Gastrocnemius medialis (tissue), 4 donors: ENCODE results near the gene NOXO1. TPM values are rescaled to one million over a fixed set of nuclear protein-coding genes. Genes with fewer than 3 reads are reported as not detected.

ENCODE experiments used
- ATAC-seq, 2 donors: fragments of 150-250 bp; one replicate each; pipeline ENCODE4 v1.9.1; 2016
- DNase-seq, 2 donors: peaks; one replicate each; pipeline ENCODE4 v3.0.0-alpha.2; 2019
- H3K27ac ChIP-seq, 4 donors: fragments of 200-600 bp; sonication (generic); 1 replicate in 1 of 4; 2 replicates in 3 of 4; pipeline ENCODE4 v1.5.1; 2016 to 2018; ENCODE audit warnings: mild to moderate bottlenecking in 2 of 4, moderate library complexity in 1 of 4
- H3K27me3 ChIP-seq, 3 donors: fragments of 200-600 bp; sonication (generic) in 2 of 3; 1 replicate in 1 of 3; 2 replicates in 2 of 3; pipeline versions ENCODE4 v1.5.1 to v1.6.0; 2016 to 2019; ENCODE audit warnings: mild to moderate bottlenecking in 1 of 3, moderate library complexity in 1 of 3
- H3K36me3 ChIP-seq, 2 donors: fragments of 200-600 bp; sonication (generic) in 1 of 2; one replicate each; pipeline ENCODE4 v1.5.1; 2017 to 2018
- H3K4me1 ChIP-seq, 2 donors: fragments of 200-600 bp; sonication (generic) in 1 of 2; one replicate each; pipeline ENCODE4 v1.5.1; 2016 to 2017; ENCODE audit warnings: mild to moderate bottlenecking in 2 of 2
- H3K4me3 ChIP-seq, 4 donors: fragments of 200-600 bp; sonication (generic) in 3 of 4; 1 replicate in 1 of 4; 2 replicates in 3 of 4; pipeline ENCODE4 v1.5.1; 2016 to 2019; ENCODE audit warnings: mild to moderate bottlenecking in 2 of 4
- H3K9me3 ChIP-seq, 3 donors: fragments of 200-600 bp; sonication (generic) in 2 of 3; 1 replicate in 1 of 3; 2 replicates in 2 of 3; pipeline ENCODE4 v1.5.1; 2016 to 2019
- CTCF ChIP-seq, 5 experiments: fragments of 450-650 bp in 3 of 5; fragments of 200-600 bp in 2 of 5; sonication (generic) in 2 of 5; IDR thresholded peaks in 4 of 5; conservative IDR thresholded peaks in 1 of 5; 1 replicate in 4 of 5; 2 replicates in 1 of 5; pipeline ENCODE4 v1.5.1; 2016 to 2019; ENCODE audit warnings: antibody characterized with exemption in 5 of 5, mild to moderate bottlenecking in 3 of 5, moderate library complexity in 3 of 5
- POLR2A ChIP-seq, 2 donors: fragments of 450-650 bp; IDR thresholded peaks; one replicate each; pipeline ENCODE4 v1.6.1; 2017; ENCODE audit warnings: antibody characterized with exemption in 2 of 2, mild to moderate bottlenecking in 2 of 2, moderate library complexity in 2 of 2
- in situ Hi-C, 4 donors: fragments of 200-750 bp; cut with MboI; loops; one replicate each; pipeline versions ENCODE4 v1.15.0 to v1.8.0; 2017; ENCODE audit warnings: low sequenced_read_pairs in 4 of 4
- intact Hi-C: fragments of 100-400 bp; cut with DNase I; formaldehyde crosslinking; loops from one replicate; pipeline ENCODE4 v1.15.1; 2023; ENCODE audit warnings: low total_unique reads
- total RNA-seq, 4 donors: library from RNA; depleted of rRNA; stranded (reverse); fragments of >200 nt; gene quantifications; one replicate each; pipeline versions ENCODE4 v1.1.0 to v1.2.3, GENCODE V29; 2016

Gene NOXO1
- total RNA-seq, 4 donors from 2014 or later: 0.33 to 0.46 TPM; not detected in 2

- no peak overlapping the region for H3K4me3 ChIP-seq
- DNase-seq (no peak), ATAC-seq (no peak)
- H3K27ac ChIP-seq: peak overlapping the region in 1 of 4 donors; percentile 8
- peaks cover 0 to 13% of the 10 kb centered on the region in 2 donors for H3K4me1 ChIP-seq
- intact Hi-C loops (no loop called here), in situ Hi-C loops (no loop called here)
- no peaks in the 10 kb centered on the region for H3K36me3 ChIP-seq
- H3K27me3 ChIP-seq: peaks cover 15 to 17% (median 16%) of the 10 kb centered on the region in 3 donors
- TF ChIP-seq POLR2A (IDR thresholded peaks at IDR 0.05) (no peak), CTCF (IDR thresholded peaks at IDR 0.05 in 4 of 5, conservative IDR thresholded peaks at IDR 0.05 in 1 of 5) (no peak)
- H3K9me3 ChIP-seq: no peaks in the 10 kb centered on the region
These were observed 44.0 kb upstream of the NOXO1 start for GRCh38 chr16:2025251-2025650.

- intact Hi-C loops: no loop called here
- ATAC-seq: no peak
- peaks cover 0 to 16% of the 10 kb centered on the region in 2 donors for H3K4me1 ChIP-seq
- in situ Hi-C loops: loop anchor here in 1 of 4 donors (5.0 kb wide), 1 partner anchor 118 kb away; no protein-coding TSS in a partner anchor
- H3K9me3 ChIP-seq: no peaks in the 10 kb centered on the region
- DNase-seq: no peak
- peak overlapping the region; percentile 2 to 63 (median 43) for H3K4me3 ChIP-seq
- TF ChIP-seq CTCF (IDR thresholded peaks at IDR 0.05 in 4 of 5, conservative IDR thresholded peaks at IDR 0.05 in 1 of 5) (no peak), POLR2A (IDR thresholded peaks at IDR 0.05) (no peak)
- no peaks in the 10 kb centered on the region for H3K36me3 ChIP-seq
- peak overlapping the region; percentile 54 to 80 (median 64) for H3K27ac ChIP-seq
- peaks cover 27 to 28% (median 27%) of the 10 kb centered on the region in 3 donors for H3K27me3 ChIP-seq
These were observed 42.8 kb upstream of the NOXO1 start for GRCh38 chr16:2024032-2024420.

DNA sequence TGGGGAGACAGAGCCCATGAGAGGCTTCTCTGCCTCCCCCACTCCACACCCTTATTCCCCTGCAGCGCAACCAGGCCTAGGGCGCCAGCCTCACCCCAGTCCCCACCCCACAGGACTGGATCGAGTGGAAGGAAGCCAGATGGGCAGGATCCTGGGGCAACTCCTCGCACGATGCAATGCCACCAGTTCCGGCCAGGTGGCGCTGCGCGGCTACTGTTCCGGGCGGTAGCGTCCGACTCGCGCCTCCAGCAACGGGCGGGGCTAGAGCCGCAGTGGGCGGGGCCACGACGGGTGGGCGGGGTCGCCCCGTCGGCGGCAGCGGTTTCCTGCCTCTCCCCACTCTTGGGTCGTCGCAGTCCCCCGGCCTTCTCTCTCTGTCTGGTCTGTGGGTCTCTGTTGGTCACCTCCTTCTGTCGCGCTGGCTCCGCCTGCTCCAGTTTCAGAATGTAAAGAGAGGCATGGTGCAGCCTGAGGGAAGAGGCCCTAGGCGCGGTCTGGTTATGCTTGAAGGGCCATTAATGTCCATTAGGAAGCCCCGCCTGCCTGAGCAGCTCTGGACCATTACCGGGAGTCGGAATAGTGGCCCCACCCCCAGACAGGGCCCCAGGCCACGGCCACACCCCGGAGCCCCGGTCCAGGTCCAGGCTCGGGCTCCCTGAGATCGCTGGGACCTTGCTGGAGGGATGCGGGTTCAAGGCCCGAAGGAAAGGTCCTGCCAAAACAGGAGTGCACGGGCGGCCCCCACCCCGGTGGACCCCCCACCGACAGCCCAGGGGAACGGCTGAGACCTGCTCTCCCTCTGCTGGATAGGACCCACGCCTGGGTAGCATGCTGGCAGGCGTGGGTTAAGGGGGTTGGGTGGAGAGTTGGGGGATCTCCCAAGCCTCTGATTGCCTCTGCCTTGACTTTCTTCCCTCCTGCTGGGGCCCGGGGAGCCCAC lies 42.1 kb upstream of the NOXO1 start:
- DNase-seq (peak; percentile 87 to 88), ATAC-seq (peak; percentile 80 to 83)
- intact Hi-C loops (loop anchor here (1.0 to 2.0 kb wide), 5 partner anchors 24 to 227 kb away; partner anchors contain the start of genes ECI1, NTHL1 and TSC2), in situ Hi-C loops (loop anchor here in 1 of 4 donors (5.0 kb wide), 1 partner anchor 119 kb away; no protein-coding TSS in a partner anchor)
- H3K27me3 ChIP-seq: peaks cover 27 to 33% (median 31%) of the 10 kb centered on the region in 3 donors
- no peaks in the 10 kb centered on the region for H3K36me3 ChIP-seq
- H3K9me3 ChIP-seq: no peaks in the 10 kb centered on the region
- peak overlapping the region; percentile 54 to 80 (median 64) for H3K27ac ChIP-seq
- H3K4me1 ChIP-seq: peaks cover 0 to 16% of the 10 kb centered on the region in 2 donors
- H3K4me3 ChIP-seq: peak overlapping the region; percentile 37 to 63 (median 44)
- TF ChIP-seq CTCF (IDR thresholded peaks at IDR 0.05 in 4 of 5, conservative IDR thresholded peaks at IDR 0.05 in 1 of 5) (peak; percentile 95 to 99 (median 98)), POLR2A (IDR thresholded peaks at IDR 0.05) (peak in 1 of 2 donors; percentile 48)

GRCh38 chr16:2022723-2023091 lies 41.4 kb upstream of the NOXO1 start:
- in situ Hi-C loops: loop anchor here in 1 of 4 donors (5.0 kb wide), 1 partner anchor 120 kb away; no protein-coding TSS in a partner anchor
- intact Hi-C loops: loop anchor here (1.0 to 2.0 kb wide), 5 partner anchors 25 to 228 kb away; partner anchors contain the start of genes ECI1, NTHL1 and TSC2
- H3K27ac ChIP-seq: no peak overlapping the region

More at GRCh38 chr16:2022723-2023091, 41.4 kb upstream of the NOXO1 start:
- TF ChIP-seq POLR2A (IDR thresholded peaks at IDR 0.05): no peak
- TF ChIP-seq CTCF (IDR thresholded peaks at IDR 0.05 in 4 of 5, conservative IDR thresholded peaks at IDR 0.05 in 1 of 5): no peak
- peak overlapping the region; percentile 27 to 49 (median 41) for H3K4me3 ChIP-seq
- H3K36me3 ChIP-seq: no peaks in the 10 kb centered on the region
- peaks cover 0 to 15% of the 10 kb centered on the region in 2 donors for H3K4me1 ChIP-seq
- DNase-seq (no peak), ATAC-seq (no peak)
- no peaks in the 10 kb centered on the region for H3K9me3 ChIP-seq
- peaks cover 27 to 33% (median 31%) of the 10 kb centered on the region in 3 donors for H3K27me3 ChIP-seq
